ENCODE results near the gene HECW1. TPM values are rescaled to one million over a fixed set of nuclear protein-coding genes. Genes with fewer than 3 reads are reported as not detected.

HECW1 gene
- total and polyA plus RNA-seq, 2 of the 13 experiments (the other 11 are each of a cell fraction or from before 2014, with no cell fraction given), result not detected

- no peak for TF ChIP-seq MBD4 (IDR thresholded peaks at IDR 0.05; ENCODE audit: borderline replicate concordance, low read length)
- TF ChIP-seq HMG20B (CRISPR knock-in tag; conservative IDR thresholded peaks at IDR 0.05), result no peak
- no peak for TF ChIP-seq ZNF784 (CRISPR knock-in tag; IDR thresholded peaks at IDR 0.05; ENCODE audit: borderline replicate concordance)
- peak; percentile 96 for TF ChIP-seq MAFF (IDR thresholded peaks at IDR 0.05; ENCODE audit: low read depth, low read length)
- no peak for TF ChIP-seq RARG (CRISPR knock-in tag; IDR thresholded peaks at IDR 0.05; ENCODE audit: low read depth)
- TF ChIP-seq MAFK (conservative IDR thresholded peaks at IDR 0.05 in 1 of 2, IDR thresholded peaks at IDR 0.05 in 1 of 2; ENCODE audit: low read length in 2 of 2), result peak; percentile 95 to 96
- no peak for TF ChIP-seq PTBP1 (IDR thresholded peaks at IDR 0.05; ENCODE audit: low read depth, low read length, poor library complexity, severe bottlenecking)
- TF ChIP-seq SKIL (CRISPR knock-in tag; IDR thresholded peaks at IDR 0.05; ENCODE audit: borderline replicate concordance), result no peak
- TF ChIP-seq, protein P1, sequence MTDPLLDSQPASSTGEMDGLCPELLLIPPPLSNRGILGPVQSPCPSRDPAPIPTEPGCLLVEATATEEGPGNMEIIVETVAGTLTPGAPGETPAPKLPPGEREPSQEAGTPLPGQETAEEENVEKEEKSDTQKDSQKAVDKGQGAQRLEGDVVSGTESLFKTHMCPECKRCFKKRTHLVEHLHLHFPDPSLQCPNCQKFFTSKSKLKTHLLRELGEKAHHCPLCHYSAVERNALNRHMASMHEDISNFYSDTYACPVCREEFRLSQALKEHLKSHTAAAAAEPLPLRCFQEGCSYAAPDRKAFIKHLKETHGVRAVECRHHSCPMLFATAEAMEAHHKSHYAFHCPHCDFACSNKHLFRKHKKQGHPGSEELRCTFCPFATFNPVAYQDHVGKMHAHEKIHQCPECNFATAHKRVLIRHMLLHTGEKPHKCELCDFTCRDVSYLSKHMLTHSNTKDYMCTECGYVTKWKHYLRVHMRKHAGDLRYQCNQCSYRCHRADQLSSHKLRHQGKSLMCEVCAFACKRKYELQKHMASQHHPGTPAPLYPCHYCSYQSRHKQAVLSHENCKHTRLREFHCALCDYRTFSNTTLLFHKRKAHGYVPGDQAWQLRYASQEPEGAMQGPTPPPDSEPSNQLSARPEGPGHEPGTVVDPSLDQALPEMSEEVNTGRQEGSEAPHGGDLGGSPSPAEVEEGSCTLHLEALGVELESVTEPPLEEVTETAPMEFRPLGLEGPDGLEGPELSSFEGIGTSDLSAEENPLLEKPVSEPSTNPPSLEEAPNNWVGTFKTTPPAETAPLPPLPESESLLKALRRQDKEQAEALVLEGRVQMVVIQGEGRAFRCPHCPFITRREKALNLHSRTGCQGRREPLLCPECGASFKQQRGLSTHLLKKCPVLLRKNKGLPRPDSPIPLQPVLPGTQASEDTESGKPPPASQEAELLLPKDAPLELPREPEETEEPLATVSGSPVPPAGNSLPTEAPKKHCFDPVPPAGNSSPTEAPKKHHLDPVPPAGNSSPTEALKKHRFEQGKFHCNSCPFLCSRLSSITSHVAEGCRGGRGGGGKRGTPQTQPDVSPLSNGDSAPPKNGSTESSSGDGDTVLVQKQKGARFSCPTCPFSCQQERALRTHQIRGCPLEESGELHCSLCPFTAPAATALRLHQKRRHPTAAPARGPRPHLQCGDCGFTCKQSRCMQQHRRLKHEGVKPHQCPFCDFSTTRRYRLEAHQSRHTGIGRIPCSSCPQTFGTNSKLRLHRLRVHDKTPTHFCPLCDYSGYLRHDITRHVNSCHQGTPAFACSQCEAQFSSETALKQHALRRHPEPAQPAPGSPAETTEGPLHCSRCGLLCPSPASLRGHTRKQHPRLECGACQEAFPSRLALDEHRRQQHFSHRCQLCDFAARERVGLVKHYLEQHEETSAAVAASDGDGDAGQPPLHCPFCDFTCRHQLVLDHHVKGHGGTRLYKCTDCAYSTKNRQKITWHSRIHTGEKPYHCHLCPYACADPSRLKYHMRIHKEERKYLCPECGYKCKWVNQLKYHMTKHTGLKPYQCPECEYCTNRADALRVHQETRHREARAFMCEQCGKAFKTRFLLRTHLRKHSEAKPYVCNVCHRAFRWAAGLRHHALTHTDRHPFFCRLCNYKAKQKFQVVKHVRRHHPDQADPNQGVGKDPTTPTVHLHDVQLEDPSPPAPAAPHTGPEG (CRISPR knock-in tag; IDR thresholded peaks at IDR 0.05), result no peak
These were observed 378.7 kb downstream of the HECW1 start (continued) for GRCh38 chr7:43491123-43491522.

Data from HepG2 (cell line).